MG63 (cell line): Measurements from ENCODE around the gene VIPAS39. TPM values are rescaled to one million over a fixed set of nuclear protein-coding genes. Genes with fewer than 3 reads are reported as not detected.

Experiments
- DNase-seq: peaks from one replicate; pipeline ENCODE4 v3.0.0-alpha.2; 2020
- H3K27me3 ChIP-seq: fragments of 250-450 bp; sonication (Bioruptor Pico); 2 replicates; pipeline ENCODE4 v1.5.1; 2020; ENCODE audit warnings: mild to moderate bottlenecking, moderate library complexity
- H3K36me3 ChIP-seq: fragments of 250-450 bp; sonication (Bioruptor Pico); 2 replicates; pipeline ENCODE4 v1.5.1; 2020; ENCODE audit warnings: mild to moderate bottlenecking, moderate library complexity
- H3K4me3 ChIP-seq: fragments of 250-450 bp; sonication (Bioruptor Pico); 2 replicates; pipeline ENCODE4 v1.5.1; 2020; ENCODE audit warnings: mild to moderate bottlenecking, moderate library complexity
- H3K9me3 ChIP-seq: fragments of 250-450 bp; sonication (Bioruptor Pico); 2 replicates; pipeline ENCODE4 v1.5.1; 2020; ENCODE audit warnings: mild to moderate bottlenecking, moderate library complexity
- total RNA-seq: library from RNA; depleted of rRNA; stranded (reverse); fragments of >200 nt; shearing (Covaris generic); gene quantifications from 2 replicates; pipeline ENCODE4 v1.2.3, GENCODE V29; 2014; ENCODE audit warnings: low replicate concordance; rRNA removed

VIPAS39 gene
- total RNA-seq: 27.7 and 36.3 TPM in 2 replicates

- DNase-seq: peak; percentile 94
- Histone ChIP-seq H3K9me3 (no peaks in the 10 kb centered on the region), H3K36me3 (peaks cover 31% of the 10 kb centered on the region), H3K27me3 (no peaks in the 10 kb centered on the region), H3K4me3 (peak within 1 kb of the TSS; percentile 94)
Observed at GRCh38 chr14:77457522-77458248, at the start of gene VIPAS39, which contains the start of gene AHSA1. Gene VIPAS39, minus strand, starts transcription at chr14:77457601. Its CDS starts 3,499 bp downstream, at chr14:77454102. Gene AHSA1, plus strand, starts transcription at chr14:77458093. Its CDS starts 97 bp downstream, at chr14:77458190.

GRCh38 chr14:77505031-77505430, 47.6 kb upstream of the VIPAS39 start:
- Histone ChIP-seq H3K27me3 (no peaks in the 10 kb centered on the region; the same call in 1 of the 2 replicates), H3K36me3 (no peaks in the 10 kb centered on the region), H3K4me3 (no peak overlapping the region), H3K9me3 (no peaks in the 10 kb centered on the region)
- DNase-seq: no peak

GRCh38 chr14:77503138-77503537, 45.7 kb upstream of the VIPAS39 start:
- Histone ChIP-seq H3K36me3 (no peaks in the 10 kb centered on the region), H3K4me3 (no peak overlapping the region), H3K27me3 (peaks cover 5% of the 10 kb centered on the region; the same call in 1 of the 2 replicates), H3K9me3 (no peaks in the 10 kb centered on the region)
- DNase-seq: no peak

GRCh38 chr14:77502109-77502782, 44.8 kb upstream of the VIPAS39 start:
- peaks cover 5% of the 10 kb centered on the region; the same call in 1 of the 2 replicates for H3K27me3 ChIP-seq
- no peak overlapping the region for H3K4me3 ChIP-seq
- no peak for DNase-seq
- no peaks in the 10 kb centered on the region for H3K36me3 ChIP-seq
- no peaks in the 10 kb centered on the region for H3K9me3 ChIP-seq

GRCh38 chr14:77498984-77499527, 41.7 kb upstream of the VIPAS39 start:
- no peak for DNase-seq
- Histone ChIP-seq H3K4me3 (peak overlapping the region; percentile 14; the same call in 1 of the 2 replicates), H3K27me3 (peaks cover 5% of the 10 kb centered on the region; the same call in 1 of the 2 replicates), H3K9me3 (no peaks in the 10 kb centered on the region), H3K36me3 (no peaks in the 10 kb centered on the region)

GRCh38 chr14:77498120-77498979, 40.9 kb upstream of the VIPAS39 start, which contains the start of gene ISM2:
Gene ISM2, minus strand, starts transcription at chr14:77498816. Its CDS starts 23 bp downstream, at chr14:77498793.
- peak; percentile 25 for DNase-seq
- no peaks in the 10 kb centered on the region for H3K9me3 ChIP-seq
- peak within 1 kb of the TSS; percentile 35 for H3K4me3 ChIP-seq
- peaks cover 5% of the 10 kb centered on the region; the same call in 1 of the 2 replicates for H3K27me3 ChIP-seq
- no peaks in the 10 kb centered on the region for H3K36me3 ChIP-seq

GRCh38 chr14:77495334-77495733, 37.9 kb upstream of the VIPAS39 start:
- H3K27me3 ChIP-seq: peaks cover 5% of the 10 kb centered on the region; the same call in 1 of the 2 replicates
- no peak for DNase-seq
- no peaks in the 10 kb centered on the region for H3K36me3 ChIP-seq
- no peaks in the 10 kb centered on the region for H3K9me3 ChIP-seq
- H3K4me3 ChIP-seq: no peak overlapping the region

GRCh38 chr14:77491056-77491455, 33.7 kb upstream of the VIPAS39 start:
- DNase-seq: no peak
- Histone ChIP-seq H3K4me3 (no peak overlapping the region), H3K27me3 (no peaks in the 10 kb centered on the region)

GRCh38 chr14:77490347-77490986, 33.1 kb upstream of the VIPAS39 start:
- DNase-seq: no peak
- Histone ChIP-seq H3K36me3 (no peaks in the 10 kb centered on the region), H3K27me3 (no peaks in the 10 kb centered on the region)

More at GRCh38 chr14:77491056-77491455, 33.7 kb upstream of the VIPAS39 start:
- Histone ChIP-seq H3K9me3 (no peaks in the 10 kb centered on the region), H3K36me3 (no peaks in the 10 kb centered on the region)

GRCh38 chr14:77489041-77489440, 31.6 kb upstream of the VIPAS39 start:
- H3K4me3 ChIP-seq: no peak overlapping the region
- H3K27me3 ChIP-seq: no peaks in the 10 kb centered on the region
- no peaks in the 10 kb centered on the region for H3K36me3 ChIP-seq
- no peaks in the 10 kb centered on the region for H3K9me3 ChIP-seq
- DNase-seq: no peak

More at GRCh38 chr14:77490347-77490986, 33.1 kb upstream of the VIPAS39 start:
- Histone ChIP-seq H3K9me3 (no peaks in the 10 kb centered on the region), H3K4me3 (no peak overlapping the region)

- H3K36me3 ChIP-seq: no peaks in the 10 kb centered on the region
- H3K27me3 ChIP-seq: no peaks in the 10 kb centered on the region
- H3K9me3 ChIP-seq: no peaks in the 10 kb centered on the region
- no peak overlapping the region for H3K4me3 ChIP-seq
- DNase-seq: no peak
Observed at GRCh38 chr14:77488558-77488957, 31.2 kb upstream of the VIPAS39 start.

- DNase-seq: no peak
- H3K36me3 ChIP-seq: no peaks in the 10 kb centered on the region
Observed at GRCh38 chr14:77485901-77486678, 28.7 kb upstream of the VIPAS39 start.

GRCh38 chr14:77485256-77485655, 27.9 kb upstream of the VIPAS39 start:
- H3K9me3 ChIP-seq: no peaks in the 10 kb centered on the region
- H3K36me3 ChIP-seq: no peaks in the 10 kb centered on the region
- DNase-seq: peak; percentile 25
- H3K4me3 ChIP-seq: no peak overlapping the region
- H3K27me3 ChIP-seq: no peaks in the 10 kb centered on the region

More at GRCh38 chr14:77485901-77486678, 28.7 kb upstream of the VIPAS39 start:
- H3K9me3 ChIP-seq: no peaks in the 10 kb centered on the region
- H3K4me3 ChIP-seq: no peak overlapping the region
- H3K27me3 ChIP-seq: no peaks in the 10 kb centered on the region

- no peaks in the 10 kb centered on the region for H3K9me3 ChIP-seq
- no peaks in the 10 kb centered on the region for H3K36me3 ChIP-seq
- no peak overlapping the region for H3K4me3 ChIP-seq
- DNase-seq: no peak
- no peaks in the 10 kb centered on the region for H3K27me3 ChIP-seq
Observed at GRCh38 chr14:77482422-77482821, 25.0 kb upstream of the VIPAS39 start.

- H3K4me3 ChIP-seq: no peak overlapping the region
- DNase-seq: no peak
- H3K36me3 ChIP-seq: no peaks in the 10 kb centered on the region
- H3K9me3 ChIP-seq: no peaks in the 10 kb centered on the region
- H3K27me3 ChIP-seq: no peaks in the 10 kb centered on the region
Observed at GRCh38 chr14:77478796-77479195, 21.4 kb upstream of the VIPAS39 start.
